LHCN-M2 (cell line): ENCODE results near the gene CRYGN. TPM values are rescaled to one million over a fixed set of nuclear protein-coding genes. Genes with fewer than 3 reads are reported as not detected.

Experiments used
- DNase-seq: peaks from one replicate; pipeline ENCODE4 v3.0.0-alpha.2; 2012; ENCODE audit warnings: low read depth
- total RNA-seq: library from RNA; depleted of rRNA; stranded (reverse); fragments of >200 nt; gene quantifications from 2 replicates; pipeline ENCODE4 v1.2.3, GENCODE V29; 2014

The CRYGN gene
- total RNA-seq, 1 experiment from 2014 or later = not detected

DNA sequence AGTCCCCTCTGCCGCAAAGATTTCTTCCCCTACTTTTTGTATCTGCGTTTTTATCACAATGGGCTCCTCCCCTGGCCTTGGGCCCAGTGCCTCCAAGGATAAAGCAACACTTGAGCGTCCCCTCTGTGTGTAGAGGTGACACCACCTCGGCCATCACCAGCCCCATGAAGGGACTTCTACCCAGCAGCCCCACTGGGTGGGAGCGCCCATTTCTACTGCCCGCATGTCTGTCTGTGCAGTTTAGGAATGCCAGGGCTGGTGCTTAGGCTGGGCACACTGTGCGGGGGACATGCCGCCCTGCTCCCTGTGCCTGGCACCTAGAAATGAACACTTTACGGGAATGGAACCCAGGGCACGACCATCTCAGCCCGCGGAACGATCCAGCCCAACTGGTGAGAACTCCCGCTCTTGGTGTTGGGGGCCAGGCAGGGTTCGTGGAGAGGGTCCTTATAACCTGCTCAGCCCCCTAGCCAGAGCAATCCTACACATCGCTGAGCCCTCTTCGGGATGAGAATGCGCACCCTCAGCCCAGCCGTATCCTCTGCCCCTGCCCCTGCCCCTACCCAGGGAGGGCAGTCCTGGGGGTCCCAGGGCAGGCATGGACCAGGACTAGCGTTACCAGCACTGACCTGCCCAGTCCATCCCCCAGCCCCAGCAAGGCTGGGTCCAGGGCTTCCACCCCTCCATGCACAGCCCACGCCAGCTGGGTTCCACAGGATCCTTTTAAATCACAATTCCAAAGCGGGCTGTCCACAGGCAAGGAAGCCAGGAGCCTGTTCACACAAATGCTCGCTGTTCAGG is 12.8 kb downstream of the CRYGN start:
- no peak for DNase-seq

DNA sequence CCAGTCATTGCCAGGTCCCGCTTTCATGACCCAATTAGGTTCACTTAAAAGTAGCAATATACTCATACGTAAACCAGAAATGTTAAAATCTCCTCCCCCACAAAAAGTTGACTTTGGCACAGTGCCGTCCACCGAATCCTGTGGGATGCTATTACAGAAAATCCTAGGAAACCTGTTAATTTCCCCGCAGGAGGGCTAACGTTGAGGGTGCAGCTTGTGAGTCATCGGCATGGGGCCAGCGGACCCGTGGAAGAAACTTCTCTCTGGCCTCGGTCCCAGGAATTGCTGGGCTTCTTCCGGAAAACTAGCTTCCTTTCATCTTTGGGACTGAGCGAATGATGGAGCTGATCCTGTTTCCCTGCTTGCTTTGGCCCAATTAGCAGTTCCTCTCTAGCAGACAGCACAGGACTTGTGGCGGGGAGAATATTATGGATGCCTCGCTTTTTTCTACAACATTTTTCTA is 13.5 kb downstream of the CRYGN start:
- DNase-seq = peak; percentile 92

DNA sequence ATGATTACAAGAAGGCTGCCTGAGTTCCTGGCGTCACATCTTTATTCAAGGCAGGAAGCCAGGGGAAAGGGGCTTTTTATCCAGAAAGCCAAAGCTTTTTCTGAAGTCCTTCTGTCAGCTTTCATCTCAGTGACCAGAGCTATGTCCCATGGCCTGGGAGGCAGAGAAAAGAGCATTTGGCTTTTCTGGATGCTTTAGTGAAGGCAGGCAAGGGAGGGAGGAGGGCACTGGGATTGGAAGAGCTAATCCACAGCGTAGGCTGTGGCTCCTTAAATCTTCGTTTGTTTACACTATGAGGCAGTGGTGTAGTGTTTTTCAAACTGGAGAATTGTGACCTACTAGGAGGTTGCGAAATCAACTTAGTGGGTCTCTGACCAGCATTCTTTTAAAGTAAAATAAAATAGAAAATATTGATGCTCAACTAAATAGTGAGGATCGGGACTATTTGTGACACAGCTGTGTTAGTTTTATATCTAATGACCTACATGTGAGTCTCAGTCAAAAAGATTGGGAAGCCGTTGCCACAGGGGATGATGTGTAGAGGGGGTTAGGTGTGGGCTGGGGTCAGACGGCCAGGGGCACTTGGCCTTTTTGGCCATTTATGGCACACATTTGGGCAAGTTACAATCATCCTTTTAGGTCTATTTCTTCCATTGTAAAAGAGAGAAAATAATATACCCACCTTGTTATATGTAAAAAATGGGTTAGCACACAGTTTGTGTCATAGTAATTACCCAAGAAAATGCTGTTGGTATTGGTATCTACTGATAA is 14.1 kb downstream of the CRYGN start:
- peak; percentile 71 for DNase-seq

- DNase-seq = no peak
Measured at GRCh38 chr7:151424799-151425198, 15.1 kb downstream of the CRYGN start.

DNA sequence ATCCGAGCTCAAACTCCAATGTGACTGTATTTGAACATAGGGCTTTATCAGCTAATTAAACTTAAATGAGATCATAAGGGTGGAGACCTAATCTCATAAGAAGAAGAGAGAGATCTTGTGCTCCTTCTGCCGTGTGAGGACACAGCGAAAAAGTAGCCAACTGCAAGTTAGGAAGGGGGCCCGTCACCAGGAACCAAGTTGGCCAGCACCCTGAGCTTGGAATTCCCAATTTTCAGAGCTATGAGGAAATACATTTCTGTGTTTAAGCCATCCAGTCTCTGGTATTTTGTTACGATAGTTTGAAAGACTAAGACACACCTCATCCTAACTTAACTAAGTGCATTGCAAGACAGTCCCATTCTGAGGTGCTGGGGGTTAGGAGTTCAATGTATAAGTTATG is 16.0 kb downstream of the CRYGN start:
- DNase-seq = no peak

DNA sequence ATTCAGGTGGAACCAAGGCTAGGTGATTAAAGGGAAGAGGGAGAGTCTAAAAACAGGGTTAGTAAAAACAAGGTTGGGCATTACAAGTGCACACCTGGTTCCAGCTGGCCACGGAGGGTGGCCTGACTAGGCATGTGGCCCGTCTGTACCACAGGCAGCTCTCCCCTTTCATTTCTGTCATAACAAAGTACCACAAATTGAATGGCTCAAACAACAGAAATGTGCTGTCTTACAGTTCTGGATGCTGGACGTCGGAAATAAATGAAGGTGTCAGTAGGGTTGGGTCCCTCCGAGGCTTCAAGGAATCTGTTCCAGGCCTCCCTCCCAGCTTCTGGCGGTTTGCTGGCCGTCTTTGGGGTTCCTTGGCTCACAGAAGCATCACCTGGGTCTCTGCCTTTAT is 16.7 kb downstream of the CRYGN start:
- DNase-seq = no peak

DNA sequence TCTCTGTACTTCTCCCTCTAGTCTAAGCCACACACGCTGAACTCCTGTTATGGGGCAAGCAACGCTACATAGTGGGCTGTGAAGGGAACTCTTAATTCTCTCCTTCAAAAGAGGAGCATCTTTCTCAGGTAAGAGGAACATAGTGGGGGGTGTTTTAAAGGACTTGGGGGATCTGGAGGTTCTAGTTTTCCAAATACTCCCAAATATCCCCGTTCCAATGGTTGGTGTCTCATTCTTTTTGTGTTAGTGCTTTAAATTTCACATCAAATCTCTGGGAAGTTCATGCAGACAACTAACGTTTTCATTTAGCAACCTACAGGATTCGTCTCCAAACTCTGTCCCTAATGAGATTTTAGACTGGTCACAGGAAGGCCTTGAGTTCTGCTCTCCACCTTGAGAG is 17.7 kb downstream of the CRYGN start:
- no peak for DNase-seq

- no peak for DNase-seq
Measured at GRCh38 chr7:151420144-151420543, 19.8 kb downstream of the CRYGN start.

- DNase-seq = peak; percentile 84
Measured at GRCh38 chr7:151416941-151417315, 23.0 kb downstream of the CRYGN start.

- DNase-seq = no peak
Measured at GRCh38 chr7:151416112-151416940, 23.6 kb downstream of the CRYGN start.

DNA sequence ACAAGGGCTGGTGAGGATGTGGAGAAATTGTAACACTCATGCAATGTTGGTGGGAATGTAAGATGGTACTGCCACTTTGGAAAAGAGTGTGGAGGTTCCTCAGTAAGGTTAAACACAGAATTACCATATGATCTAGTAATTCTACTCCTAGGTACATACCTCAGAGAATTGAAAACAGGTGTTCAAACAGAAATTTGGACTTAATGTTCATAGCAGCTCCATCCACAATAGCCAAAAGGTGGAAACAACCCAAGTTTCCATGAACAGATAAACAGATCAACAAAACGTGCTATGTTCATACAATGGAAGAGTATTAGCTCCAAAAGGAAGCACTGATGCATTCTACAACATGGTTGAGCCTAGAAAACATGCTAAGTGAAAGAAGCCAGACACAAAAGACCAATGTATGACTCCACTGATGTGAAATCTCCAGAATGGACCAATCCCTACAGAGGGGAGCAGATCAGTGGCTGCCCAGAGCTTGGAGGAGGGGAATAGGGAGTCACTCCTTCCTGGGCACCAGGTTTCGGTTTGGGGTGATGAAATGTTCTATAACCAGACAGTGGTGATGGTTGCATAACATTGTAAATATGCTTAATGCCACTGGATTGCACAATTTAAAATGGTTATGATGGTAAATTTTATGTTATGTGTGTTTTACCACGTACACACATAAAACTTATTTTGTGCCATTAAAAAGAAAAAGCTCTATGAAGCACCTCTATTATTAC is 24.4 kb downstream of the CRYGN start:
- DNase-seq = peak; percentile 24

GRCh38 chr7:151413241-151413640 is 26.7 kb downstream of the CRYGN start:
- DNase-seq = no peak

DNA sequence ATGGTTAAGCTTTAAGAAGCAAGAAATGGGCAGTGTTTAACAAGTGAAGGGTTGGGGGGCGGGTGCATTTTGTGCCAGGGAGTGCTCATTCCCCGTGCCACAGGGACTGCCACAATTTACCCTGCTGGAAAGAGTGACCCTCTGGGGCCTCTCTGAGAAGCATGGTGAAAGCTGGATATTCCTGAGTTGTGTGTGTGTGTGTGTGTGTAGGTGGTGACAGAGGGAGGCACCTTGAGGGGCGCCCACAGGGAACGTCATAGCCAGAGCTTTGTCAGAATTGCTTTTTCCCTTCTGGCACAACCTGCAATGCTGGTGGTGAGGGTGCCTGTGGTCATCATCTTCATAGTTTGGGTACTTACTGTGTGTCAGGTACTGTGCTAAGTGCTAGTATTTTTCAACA is 27.6 kb downstream of the CRYGN start:
- no peak for DNase-seq

DNA sequence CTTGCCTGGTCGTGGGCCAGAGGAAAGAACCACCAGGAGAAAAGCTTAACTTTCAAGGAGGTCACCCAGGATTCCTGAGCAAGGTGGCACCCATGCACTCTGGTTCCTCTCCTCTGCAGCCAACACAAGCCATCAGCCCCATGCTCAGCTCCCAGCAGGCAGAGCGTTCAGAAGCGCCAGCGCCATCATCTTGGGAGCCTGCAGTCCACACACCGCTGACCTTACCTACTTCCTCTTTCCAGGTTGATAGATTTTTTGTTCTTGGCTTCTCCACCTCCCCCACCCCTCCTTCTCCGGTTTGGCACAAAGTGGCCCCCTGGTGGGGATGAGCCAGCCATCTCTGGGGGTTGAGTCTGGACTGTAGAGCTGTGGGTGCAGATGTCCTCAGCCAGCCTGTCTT is 28.4 kb downstream of the CRYGN start:
- DNase-seq = no peak

DNA sequence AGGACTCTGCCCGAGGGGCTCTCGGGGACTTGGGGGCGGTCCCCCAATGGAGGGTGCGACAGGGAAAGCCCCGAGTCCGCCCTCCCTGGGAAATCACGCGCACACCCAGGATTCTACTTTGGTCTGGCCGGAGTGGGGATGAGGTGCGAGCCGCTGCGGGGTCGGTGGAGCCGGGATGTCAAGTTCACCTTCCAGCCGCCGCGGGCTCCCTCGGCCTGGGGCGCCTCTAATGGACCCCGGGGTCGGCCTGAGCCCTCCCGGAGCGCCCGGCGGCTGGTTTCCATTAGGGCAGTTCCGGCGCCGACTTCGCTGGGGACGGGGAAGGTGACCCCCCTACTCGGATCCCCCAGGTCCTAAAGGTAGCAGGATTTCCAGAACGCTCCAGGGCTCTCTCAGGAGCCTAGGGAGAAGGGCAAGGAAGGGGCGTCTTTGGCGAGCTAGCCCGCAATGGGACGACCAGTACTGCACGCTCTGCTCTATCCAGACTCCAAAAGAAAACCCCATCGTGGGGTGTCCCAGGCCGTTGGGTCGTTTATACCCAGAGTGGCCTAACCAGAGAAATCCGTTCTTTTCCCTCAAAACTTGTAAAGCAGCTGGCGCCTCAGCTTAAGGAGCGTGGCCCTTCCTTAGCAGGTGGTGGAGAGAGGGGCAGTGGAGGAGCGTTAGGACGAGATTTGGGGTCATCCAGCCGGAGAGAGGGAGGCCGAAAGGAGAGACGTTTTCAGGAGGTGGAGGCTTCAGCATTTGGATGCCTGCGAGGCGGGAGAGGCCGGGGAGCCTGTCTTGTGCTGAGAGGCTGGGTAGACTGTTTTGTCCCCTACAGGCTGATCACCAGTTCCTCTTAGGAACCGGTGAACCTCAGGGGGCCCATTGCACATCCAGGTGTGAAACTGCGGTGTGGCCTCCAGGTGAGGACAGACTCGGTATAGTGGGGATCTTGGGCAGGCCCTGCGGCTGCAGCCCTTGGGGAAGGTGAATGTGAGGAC is 29.2 kb downstream of the CRYGN start:
- no peak for DNase-seq

- no peak for DNase-seq
Measured at GRCh38 chr7:151409667-151410404, 30.1 kb downstream of the CRYGN start, which contains the start of gene WDR86. Gene WDR86, minus strand, starts transcription at chr7:151410038. Its CDS starts 449 bp downstream, at chr7:151409589.

DNA sequence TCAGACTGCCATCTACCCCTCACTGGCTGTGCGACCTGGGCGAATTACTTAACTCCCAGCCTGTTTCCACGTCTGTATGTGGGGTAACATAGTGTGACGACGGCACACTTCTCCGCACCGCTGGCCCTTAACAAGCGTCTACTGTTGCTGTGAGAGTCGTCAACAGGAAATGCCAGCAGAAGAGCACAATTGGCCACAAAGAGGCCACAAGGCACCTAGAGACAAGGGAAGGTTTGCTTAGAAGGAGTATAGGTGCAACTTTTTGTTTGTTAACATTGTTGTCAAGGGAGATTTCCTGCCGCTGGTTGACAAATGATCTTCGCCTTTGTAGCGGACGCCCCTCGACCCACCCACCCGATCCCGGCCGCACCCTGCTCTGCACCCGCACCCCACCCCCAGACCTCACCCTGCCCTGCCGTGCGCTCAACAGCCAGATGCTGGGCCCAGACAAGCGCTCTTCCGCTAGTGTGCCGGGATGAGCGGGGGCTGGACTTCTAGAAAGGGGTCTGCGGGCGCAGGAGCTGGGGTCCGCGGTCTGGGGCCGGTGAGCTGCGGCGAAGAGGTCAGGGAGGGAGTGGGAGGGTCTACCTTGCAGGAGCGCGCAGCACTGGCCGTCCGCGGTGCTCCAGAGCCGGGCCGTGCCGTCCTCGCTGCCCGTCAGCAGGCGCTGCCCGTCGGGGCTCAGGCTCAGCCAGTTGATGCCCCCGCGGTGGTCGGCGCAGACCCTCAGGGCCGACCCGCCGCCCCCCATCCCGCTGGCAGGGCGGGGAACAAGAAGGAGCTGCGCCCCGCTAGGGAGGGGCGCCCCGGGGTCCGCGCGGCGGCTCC is 30.9 kb downstream of the CRYGN start:
- DNase-seq = no peak

DNA sequence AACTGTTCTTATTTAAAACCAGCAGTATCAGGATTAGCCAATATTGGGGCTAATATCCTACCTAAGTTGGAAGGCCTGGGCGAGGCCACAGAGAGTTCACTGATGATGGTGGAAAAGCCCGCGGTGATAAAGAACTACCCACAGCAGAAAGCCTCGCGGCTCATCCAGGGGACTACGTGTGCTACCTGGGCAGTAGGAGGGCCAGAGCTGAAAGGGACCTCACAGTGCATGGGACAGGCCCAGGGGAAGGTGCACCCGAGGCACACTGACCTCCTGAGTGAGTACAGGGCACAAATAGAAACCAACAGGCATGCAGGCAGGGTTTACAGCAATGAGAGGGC is 31.5 kb downstream of the CRYGN start:
- DNase-seq = no peak
